ENCODE measurements around the gene OTOP3. TPM values are rescaled to one million over a fixed set of nuclear protein-coding genes. Genes with fewer than 3 reads are reported as not detected.

OTOP3 gene
- total and polyA plus RNA-seq, 8 donors, result 0.15 to 0.65 (median 0.35) TPM

DNA sequence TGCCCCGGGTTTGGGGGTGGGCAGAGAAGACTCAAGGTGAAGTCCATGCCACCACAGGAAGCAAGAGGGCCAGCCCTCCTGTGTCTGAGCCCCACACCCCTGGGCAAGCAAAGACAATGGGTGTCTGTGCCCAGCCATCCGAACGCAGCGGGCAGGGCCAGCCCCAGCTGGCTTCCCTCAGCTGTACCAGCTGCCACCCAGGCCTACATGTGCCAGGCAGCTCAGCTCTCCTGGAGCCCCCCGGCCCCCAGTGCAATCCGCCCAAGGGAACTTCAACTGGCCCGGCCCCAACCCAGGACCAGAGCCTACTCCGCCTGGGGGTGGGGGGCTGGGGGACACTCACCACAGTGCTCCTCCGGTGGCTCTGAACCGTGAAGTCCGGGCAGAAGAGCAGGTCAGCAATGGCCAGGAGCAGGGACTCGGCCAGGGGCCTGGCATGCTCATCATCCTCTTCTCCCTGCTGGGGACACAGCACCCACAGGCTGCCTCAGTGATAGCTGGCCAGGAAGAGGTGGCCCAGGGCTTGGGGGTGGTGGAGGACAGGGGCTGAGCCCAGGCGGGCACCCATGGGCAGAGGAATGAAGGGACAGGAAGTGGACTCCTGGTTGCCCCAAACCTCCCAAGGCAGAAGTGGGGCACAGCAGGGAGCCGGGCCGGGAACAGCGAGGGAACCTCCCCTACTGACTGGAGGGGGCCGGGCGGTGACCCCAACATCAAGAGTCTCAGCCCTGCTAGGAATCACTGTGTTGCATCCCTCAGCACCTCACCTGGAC lies 27.1 kb downstream of the OTOP3 start:
- FAIRE-seq (no peak), DNase-seq (peak in 3 of 6 donors; percentile 15 to 76 (median 46)), ATAC-seq (no peak)
- intact Hi-C loops (cut with DNase I), result loop anchor here in 1 of 3 donors (10.0 kb wide), 1 partner anchor 52 kb away; the partner anchor contains the start of gene MRPL58
- no peaks in the 10 kb centered on the region for H3K27me3 ChIP-seq
- H3K4me3 ChIP-seq, result no peak overlapping the region
- H3K9me3 ChIP-seq, result no peaks in the 10 kb centered on the region
- no peak overlapping the region for H3K27ac ChIP-seq
- peaks cover 2 to 33% (median 13%) of the 10 kb centered on the region in 3 donors for H3K36me3 ChIP-seq
- 81 to 87% methylated on average over 16 to 18 of the region's 18 CpGs for WGBS, 2 donors
- H3K4me1 ChIP-seq, result peaks cover 0 to 8% (median 0%) of the 10 kb centered on the region in 3 donors
- TF ChIP-seq, protein P1, sequence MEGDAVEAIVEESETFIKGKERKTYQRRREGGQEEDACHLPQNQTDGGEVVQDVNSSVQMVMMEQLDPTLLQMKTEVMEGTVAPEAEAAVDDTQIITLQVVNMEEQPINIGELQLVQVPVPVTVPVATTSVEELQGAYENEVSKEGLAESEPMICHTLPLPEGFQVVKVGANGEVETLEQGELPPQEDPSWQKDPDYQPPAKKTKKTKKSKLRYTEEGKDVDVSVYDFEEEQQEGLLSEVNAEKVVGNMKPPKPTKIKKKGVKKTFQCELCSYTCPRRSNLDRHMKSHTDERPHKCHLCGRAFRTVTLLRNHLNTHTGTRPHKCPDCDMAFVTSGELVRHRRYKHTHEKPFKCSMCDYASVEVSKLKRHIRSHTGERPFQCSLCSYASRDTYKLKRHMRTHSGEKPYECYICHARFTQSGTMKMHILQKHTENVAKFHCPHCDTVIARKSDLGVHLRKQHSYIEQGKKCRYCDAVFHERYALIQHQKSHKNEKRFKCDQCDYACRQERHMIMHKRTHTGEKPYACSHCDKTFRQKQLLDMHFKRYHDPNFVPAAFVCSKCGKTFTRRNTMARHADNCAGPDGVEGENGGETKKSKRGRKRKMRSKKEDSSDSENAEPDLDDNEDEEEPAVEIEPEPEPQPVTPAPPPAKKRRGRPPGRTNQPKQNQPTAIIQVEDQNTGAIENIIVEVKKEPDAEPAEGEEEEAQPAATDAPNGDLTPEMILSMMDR (IDR thresholded peaks at IDR 0.05), result no peak

DNA sequence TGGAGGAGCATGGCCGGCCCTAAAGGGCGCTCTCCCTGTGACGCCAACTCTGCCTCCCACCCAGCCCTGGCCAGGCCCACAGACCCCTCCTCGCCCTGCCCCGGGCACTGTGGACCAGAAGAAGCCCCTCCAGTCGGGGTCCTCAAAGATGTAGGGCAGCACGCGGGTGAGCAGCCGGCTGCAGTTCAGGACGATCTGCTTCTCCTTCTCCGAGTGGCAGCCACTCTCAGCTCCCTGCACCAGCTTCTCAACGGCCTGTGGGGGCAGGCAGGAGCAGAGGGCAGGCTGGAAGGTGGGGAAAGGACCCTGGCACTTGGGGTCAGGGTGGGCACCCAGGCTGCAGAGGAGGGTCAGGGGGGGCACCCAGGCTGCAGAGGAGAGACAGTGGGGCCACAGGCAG lies 28.0 kb downstream of the OTOP3 start:
- Histone ChIP-seq H3K36me3 (peaks cover 2 to 33% (median 13%) of the 10 kb centered on the region in 3 donors), H3K27me3 (no peaks in the 10 kb centered on the region), H3K4me3 (no peak overlapping the region), H3K9me3 (no peaks in the 10 kb centered on the region), H3K4me1 (peaks cover 1 to 12% (median 6%) of the 10 kb centered on the region in 3 donors), H3K27ac (no peak overlapping the region)
- no peak for ATAC-seq
- DNase-seq, result peak in 1 of 6 donors; percentile 75
- no peak for FAIRE-seq
- TF ChIP-seq, protein P1 (IDR thresholded peaks at IDR 0.05), result no peak
- intact Hi-C loops (cut with DNase I), result loop anchor here in 1 of 3 donors (10.0 kb wide), 1 partner anchor 51 kb away; the partner anchor contains the start of gene MRPL58
- 75 to 84% methylated on average over 12 of the region's 12 CpGs for WGBS, 2 donors

DNA sequence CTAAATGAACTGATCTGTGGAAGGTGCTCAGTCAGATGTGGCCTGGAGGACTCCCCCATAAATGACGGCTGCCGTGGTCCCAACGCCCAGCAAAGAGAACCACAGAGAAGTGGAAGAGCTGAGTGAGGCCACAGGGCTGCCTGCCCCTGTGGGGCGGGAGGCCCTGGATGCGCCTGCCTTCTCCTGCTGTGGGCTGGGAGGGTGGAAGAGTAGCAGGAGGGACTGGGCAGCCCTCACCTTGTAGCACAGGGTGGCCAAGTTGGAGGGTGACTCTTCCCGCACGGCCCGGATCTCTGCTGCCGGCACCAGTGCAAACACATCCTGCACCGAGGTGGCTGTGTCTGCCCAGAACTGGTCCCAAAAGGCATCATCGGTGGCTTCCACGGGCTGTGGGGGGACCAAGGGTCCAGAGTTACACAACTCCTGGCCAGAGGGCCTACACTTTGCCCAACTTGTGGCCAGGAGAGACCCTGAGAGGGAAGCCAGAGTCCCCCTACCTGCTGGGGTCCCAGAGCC lies 28.6 kb downstream of the OTOP3 start:
- H3K27me3 ChIP-seq, result no peaks in the 10 kb centered on the region
- TF ChIP-seq, protein P1 (IDR thresholded peaks at IDR 0.05), result no peak
- WGBS, 2 donors, result 72 to 78% methylated on average over 12 of the region's 12 CpGs
- H3K4me1 ChIP-seq, result peaks cover 8 to 18% (median 12%) of the 10 kb centered on the region in 3 donors
- FAIRE-seq (no peak), ATAC-seq (no peak), DNase-seq (peak in 1 of 6 donors; percentile 66)
- no peak overlapping the region for H3K4me3 ChIP-seq
- no peak overlapping the region for H3K27ac ChIP-seq
- peaks cover 2 to 33% (median 13%) of the 10 kb centered on the region in 3 donors for H3K36me3 ChIP-seq
- H3K9me3 ChIP-seq, result no peaks in the 10 kb centered on the region
- intact Hi-C loops (cut with DNase I), result loop anchor here in 1 of 3 donors (10.0 kb wide), 1 partner anchor 50 kb away; the partner anchor contains the start of gene MRPL58

DNA sequence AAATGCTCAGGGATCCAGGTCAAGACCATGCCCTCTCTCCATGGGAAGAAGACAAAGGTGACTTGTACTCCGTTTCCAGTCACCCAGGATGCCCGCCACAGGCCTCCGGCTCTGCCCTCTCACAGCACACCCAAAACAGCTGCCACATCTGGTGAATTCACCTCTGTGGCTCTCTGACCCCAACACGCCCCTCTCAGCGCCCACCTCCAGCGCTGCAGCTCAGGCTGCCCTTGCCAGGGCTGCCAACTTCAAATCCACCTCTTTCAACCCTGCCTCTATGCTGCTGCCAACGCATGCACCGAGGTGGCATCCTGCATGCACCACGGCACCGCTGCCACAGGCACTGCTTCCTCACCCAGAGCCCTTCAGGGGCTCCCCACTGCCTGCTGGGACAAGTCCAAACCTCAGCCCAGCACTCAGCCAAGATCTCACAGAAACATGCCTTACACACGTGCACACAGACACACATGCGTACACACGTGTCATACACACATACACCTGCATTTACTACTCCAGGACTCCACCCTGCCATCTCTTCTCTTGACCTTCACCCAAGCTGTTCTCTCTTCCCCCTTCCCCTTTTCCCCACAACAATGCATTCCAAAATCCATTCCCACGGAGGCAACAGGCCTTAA lies 29.4 kb downstream of the OTOP3 start:
- no peak for ATAC-seq
- H3K4me1 ChIP-seq, result peaks cover 11 to 26% (median 18%) of the 10 kb centered on the region in 3 donors
- H3K27me3 ChIP-seq, result no peaks in the 10 kb centered on the region
- TF ChIP-seq, protein P1 (IDR thresholded peaks at IDR 0.05), result no peak
- 63 to 65% methylated on average over 14 of the region's 14 CpGs for WGBS, 2 donors
- H3K4me3 ChIP-seq, result no peak overlapping the region
- H3K36me3 ChIP-seq, result peaks cover 0 to 28% (median 13%) of the 10 kb centered on the region in 3 donors
- no peak for FAIRE-seq
- peak in 1 of 6 donors; percentile 58 for DNase-seq
- intact Hi-C loops (cut with DNase I), result loop anchor here in 1 of 3 donors (10.0 kb wide), 1 partner anchor 50 kb away; the partner anchor contains the start of gene MRPL58
- H3K27ac ChIP-seq, result no peak overlapping the region
- H3K9me3 ChIP-seq, result no peaks in the 10 kb centered on the region

Data from pancreas (tissue), 10 donors.